ENCODE measurements around the gene SGCD.

DNA sequence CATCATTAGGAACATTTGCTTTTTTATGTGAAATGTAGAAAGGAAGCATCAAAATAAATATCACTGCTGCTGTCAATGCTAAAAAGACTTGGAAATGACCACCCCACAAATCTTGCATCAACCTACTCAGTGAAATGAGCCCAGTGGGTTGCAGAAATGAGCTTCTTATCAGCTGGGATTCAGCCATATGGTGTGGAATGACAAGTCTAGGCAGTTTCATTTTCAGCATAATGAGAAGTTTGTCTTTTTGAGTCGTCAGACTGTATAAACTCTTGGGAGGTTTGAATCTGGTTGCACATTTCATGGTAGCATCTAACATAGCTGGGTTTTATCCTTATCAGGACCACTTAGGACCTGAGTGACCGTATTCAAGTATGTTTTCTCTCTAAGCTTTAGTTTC, 272.0 kb downstream of the SGCD start:
- TF ChIP-seq, protein P1, sequence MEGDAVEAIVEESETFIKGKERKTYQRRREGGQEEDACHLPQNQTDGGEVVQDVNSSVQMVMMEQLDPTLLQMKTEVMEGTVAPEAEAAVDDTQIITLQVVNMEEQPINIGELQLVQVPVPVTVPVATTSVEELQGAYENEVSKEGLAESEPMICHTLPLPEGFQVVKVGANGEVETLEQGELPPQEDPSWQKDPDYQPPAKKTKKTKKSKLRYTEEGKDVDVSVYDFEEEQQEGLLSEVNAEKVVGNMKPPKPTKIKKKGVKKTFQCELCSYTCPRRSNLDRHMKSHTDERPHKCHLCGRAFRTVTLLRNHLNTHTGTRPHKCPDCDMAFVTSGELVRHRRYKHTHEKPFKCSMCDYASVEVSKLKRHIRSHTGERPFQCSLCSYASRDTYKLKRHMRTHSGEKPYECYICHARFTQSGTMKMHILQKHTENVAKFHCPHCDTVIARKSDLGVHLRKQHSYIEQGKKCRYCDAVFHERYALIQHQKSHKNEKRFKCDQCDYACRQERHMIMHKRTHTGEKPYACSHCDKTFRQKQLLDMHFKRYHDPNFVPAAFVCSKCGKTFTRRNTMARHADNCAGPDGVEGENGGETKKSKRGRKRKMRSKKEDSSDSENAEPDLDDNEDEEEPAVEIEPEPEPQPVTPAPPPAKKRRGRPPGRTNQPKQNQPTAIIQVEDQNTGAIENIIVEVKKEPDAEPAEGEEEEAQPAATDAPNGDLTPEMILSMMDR (IDR thresholded peaks at IDR 0.05), result no peak
- TF ChIP-seq POLR2AphosphoS5 (IDR thresholded peaks at IDR 0.05; ENCODE audit: low read depth, low read length) (no peak), REST (IDR thresholded peaks at IDR 0.05; ENCODE audit: insufficient read depth in 1 of 2, low read depth in 2 of 2, low read length in 1 of 2) (no peak)

Measured in Panc1 (cell line).